ENCODE results near the gene GSTA3.

DNA sequence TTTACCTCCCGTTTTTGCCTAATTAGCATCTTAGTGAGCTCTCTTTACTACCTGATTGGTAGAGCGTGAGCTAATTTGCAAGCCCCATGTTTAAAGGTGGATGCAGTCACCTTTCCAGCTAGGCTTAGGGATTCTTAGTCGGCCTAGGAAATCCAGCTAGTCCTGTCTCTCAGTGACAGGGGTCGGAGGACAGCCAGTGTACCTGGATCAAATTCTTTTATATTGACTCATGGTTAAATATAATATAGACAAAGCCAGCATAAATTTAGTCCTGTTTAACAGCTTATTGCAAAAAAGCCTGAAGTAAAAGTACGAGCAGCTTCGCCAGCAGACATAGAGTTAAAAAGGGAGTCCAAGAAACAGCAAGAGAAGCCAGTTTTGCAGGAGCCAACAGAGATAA, 12.2 kb upstream of the GSTA3 start:
- TF ChIP-seq ZFP3 (CRISPR knock-in tag; IDR thresholded peaks at IDR 0.05) (no peak), CREB5 (CRISPR knock-in tag; IDR thresholded peaks at IDR 0.05; ENCODE audit: low read depth) (no peak), BACH2 (CRISPR knock-in tag; IDR thresholded peaks at IDR 0.05; ENCODE audit: borderline replicate concordance) (no peak), PATZ1 (CRISPR knock-in tag; IDR thresholded peaks at IDR 0.05; ENCODE audit: borderline replicate concordance) (no peak), ZFP30 (CRISPR knock-in tag; IDR thresholded peaks at IDR 0.05) (no peak), OSR1 (CRISPR knock-in tag; IDR thresholded peaks at IDR 0.05) (no peak), TOX (CRISPR knock-in tag; IDR thresholded peaks at IDR 0.05; ENCODE audit: borderline replicate concordance) (no peak)
- TF ChIP-seq, protein P1, sequence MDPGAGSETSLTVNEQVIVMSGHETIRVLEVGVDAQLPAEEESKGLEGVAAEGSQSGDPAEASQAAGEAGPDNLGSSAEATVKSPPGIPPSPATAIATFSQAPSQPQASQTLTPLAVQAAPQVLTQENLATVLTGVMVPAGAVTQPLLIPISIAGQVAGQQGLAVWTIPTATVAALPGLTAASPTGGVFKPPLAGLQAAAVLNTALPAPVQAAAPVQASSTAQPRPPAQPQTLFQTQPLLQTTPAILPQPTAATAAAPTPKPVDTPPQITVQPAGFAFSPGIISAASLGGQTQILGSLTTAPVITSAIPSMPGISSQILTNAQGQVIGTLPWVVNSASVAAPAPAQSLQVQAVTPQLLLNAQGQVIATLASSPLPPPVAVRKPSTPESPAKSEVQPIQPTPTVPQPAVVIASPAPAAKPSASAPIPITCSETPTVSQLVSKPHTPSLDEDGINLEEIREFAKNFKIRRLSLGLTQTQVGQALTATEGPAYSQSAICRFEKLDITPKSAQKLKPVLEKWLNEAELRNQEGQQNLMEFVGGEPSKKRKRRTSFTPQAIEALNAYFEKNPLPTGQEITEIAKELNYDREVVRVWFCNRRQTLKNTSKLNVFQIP (CRISPR knock-in tag; IDR thresholded peaks at IDR 0.05; ENCODE audit: borderline replicate concordance, low read depth) = no peak
